ENCODE data around the gene MAP2K2. TPM values are rescaled to one million over a fixed set of nuclear protein-coding genes. Genes with fewer than 3 reads are reported as not detected.

The MAP2K2 gene
- total RNA-seq, 1 donor from 2014 or later, result 154 TPM

DNA sequence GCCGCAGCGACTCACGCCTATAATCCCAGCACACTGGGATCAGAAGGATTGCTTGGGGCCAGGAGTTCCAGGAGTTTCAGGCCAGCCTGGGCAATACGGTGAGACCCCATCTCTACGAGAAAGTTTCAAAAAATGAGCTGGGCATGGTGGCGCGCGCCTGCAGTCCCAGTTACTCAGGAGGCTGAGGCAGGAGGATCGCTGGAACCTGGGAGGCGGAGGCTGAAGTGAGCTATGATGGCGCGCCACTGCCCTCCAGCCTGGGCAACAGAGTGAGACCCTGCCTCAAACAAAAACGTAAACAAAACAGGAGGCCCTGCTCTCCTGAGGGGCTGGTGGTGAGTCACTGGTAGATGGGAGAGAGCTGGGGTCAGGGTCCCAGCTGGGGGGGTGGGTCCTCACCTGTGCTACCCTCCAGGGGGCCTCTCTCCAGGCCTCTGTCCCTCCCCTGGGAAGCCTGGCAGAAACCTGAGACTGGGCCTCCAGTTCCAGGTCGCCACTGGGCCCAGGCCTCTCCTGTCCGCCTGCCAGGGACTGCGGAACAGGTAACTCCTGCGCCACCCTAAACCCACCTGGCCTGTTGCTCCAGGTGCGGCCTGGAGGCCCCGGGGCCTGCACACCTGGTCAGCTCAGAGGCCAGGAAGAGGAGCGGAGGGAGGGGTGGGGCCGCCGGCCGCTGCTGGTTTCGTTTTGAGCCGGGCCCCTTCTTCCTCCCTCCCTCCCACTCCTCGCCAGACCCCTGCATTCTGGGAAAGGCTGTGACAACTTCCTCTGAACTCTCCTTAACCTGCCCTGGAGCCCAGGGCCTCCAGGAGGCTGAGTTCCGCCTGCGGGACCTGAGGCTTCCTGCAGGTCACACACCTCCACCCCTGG is 40.0 kb downstream of the MAP2K2 start:
- Mint-ChIP-seq H3K4me3 (ENCODE audit: low read depth) (no peak overlapping the region), H3K36me3 (ENCODE audit: insufficient read depth) (no peaks in the 10 kb centered on the region), H3K4me1 (ENCODE audit: low read depth) (peaks cover 6% of the 10 kb centered on the region), H3K27ac (peak overlapping the region; percentile 59), H3K9me3 (ENCODE audit: low read depth) (no peaks in the 10 kb centered on the region), H3K27me3 (no peaks in the 10 kb centered on the region)
- TF ChIP-seq, protein P1, sequence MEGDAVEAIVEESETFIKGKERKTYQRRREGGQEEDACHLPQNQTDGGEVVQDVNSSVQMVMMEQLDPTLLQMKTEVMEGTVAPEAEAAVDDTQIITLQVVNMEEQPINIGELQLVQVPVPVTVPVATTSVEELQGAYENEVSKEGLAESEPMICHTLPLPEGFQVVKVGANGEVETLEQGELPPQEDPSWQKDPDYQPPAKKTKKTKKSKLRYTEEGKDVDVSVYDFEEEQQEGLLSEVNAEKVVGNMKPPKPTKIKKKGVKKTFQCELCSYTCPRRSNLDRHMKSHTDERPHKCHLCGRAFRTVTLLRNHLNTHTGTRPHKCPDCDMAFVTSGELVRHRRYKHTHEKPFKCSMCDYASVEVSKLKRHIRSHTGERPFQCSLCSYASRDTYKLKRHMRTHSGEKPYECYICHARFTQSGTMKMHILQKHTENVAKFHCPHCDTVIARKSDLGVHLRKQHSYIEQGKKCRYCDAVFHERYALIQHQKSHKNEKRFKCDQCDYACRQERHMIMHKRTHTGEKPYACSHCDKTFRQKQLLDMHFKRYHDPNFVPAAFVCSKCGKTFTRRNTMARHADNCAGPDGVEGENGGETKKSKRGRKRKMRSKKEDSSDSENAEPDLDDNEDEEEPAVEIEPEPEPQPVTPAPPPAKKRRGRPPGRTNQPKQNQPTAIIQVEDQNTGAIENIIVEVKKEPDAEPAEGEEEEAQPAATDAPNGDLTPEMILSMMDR (IDR thresholded peaks at IDR 0.05; ENCODE audit: unreplicated experiment), result no peak
- DNase-seq (ENCODE audit: low spot score, unreplicated experiment), result no peak

DNA sequence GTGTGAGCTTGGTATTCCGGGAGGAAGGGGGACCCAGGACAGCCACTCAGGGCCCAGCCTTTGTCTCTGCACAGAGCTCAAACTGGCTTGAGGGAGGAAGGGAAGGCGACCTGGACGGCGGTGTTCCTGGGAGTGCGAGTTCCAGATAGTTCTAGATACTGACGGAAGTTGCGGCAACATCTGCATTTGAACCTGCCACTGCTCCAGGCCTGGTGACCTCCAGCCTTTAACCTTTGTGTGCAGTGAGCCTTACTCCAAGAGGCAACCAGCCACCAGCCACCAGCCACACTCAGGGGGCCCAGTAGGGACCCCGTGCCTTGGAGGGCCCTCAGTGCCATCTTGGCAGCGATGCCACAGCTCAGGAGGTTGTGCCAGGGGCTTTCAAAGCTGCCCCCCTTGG is 41.8 kb downstream of the MAP2K2 start:
- no peak overlapping the region for H3K27ac Mint-ChIP-seq
- peaks cover 3% of the 10 kb centered on the region for H3K27me3 Mint-ChIP-seq
- H3K4me1 Mint-ChIP-seq (ENCODE audit: low read depth), result peaks cover 6% of the 10 kb centered on the region
- H3K4me3 Mint-ChIP-seq (ENCODE audit: low read depth), result no peak overlapping the region
- H3K36me3 Mint-ChIP-seq (ENCODE audit: insufficient read depth), result no peaks in the 10 kb centered on the region
- H3K9me3 Mint-ChIP-seq (ENCODE audit: low read depth), result no peaks in the 10 kb centered on the region
- TF ChIP-seq, protein P1 (IDR thresholded peaks at IDR 0.05; ENCODE audit: unreplicated experiment), result no peak
- DNase-seq (ENCODE audit: low spot score, unreplicated experiment), result no peak

GRCh38 chr19:4081441-4082129 is 42.3 kb downstream of the MAP2K2 start:
- TF ChIP-seq, protein P1 (IDR thresholded peaks at IDR 0.05; ENCODE audit: unreplicated experiment), result no peak
- Mint-ChIP-seq H3K36me3 (ENCODE audit: insufficient read depth) (no peaks in the 10 kb centered on the region), H3K27ac (no peak overlapping the region)

DNA sequence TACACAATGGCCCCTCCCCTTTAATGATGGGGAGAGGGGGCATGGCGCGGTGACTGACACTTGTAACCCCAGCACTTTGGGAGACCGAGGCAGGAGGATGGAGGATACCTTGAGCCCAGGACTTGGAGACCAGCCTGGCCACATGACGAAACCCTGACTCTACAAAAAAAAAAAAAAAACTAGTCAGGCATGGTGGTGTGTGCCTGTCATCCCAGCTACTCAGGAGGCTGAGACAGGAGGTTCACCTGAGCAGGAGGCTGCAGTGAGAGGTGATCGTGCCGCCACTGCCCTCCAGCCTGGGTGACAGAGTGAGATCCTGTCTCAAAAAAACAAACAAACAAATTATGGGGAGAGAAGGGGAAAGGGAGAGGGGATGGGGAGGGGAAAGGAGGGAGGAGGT is 43.4 kb downstream of the MAP2K2 start:
- Mint-ChIP-seq H3K27me3 (peaks cover 3% of the 10 kb centered on the region), H3K4me3 (ENCODE audit: low read depth) (no peak overlapping the region), H3K9me3 (ENCODE audit: low read depth) (no peaks in the 10 kb centered on the region), H3K4me1 (ENCODE audit: low read depth) (peaks cover 1% of the 10 kb centered on the region), H3K27ac (no peak overlapping the region), H3K36me3 (ENCODE audit: insufficient read depth) (no peaks in the 10 kb centered on the region)
- no peak for DNase-seq (ENCODE audit: low spot score, unreplicated experiment)
- TF ChIP-seq, protein P1 (IDR thresholded peaks at IDR 0.05; ENCODE audit: unreplicated experiment), result no peak

More at GRCh38 chr19:4081441-4082129, 42.3 kb downstream of the MAP2K2 start:
- Mint-ChIP-seq H3K27me3 (peaks cover 3% of the 10 kb centered on the region), H3K9me3 (ENCODE audit: low read depth) (no peaks in the 10 kb centered on the region), H3K4me3 (ENCODE audit: low read depth) (no peak overlapping the region), H3K4me1 (ENCODE audit: low read depth) (peaks cover 5% of the 10 kb centered on the region)
- DNase-seq (ENCODE audit: low spot score, unreplicated experiment), result no peak

- H3K27me3 Mint-ChIP-seq, result peaks cover 3% of the 10 kb centered on the region
- H3K9me3 Mint-ChIP-seq (ENCODE audit: low read depth), result no peaks in the 10 kb centered on the region
- no peaks in the 10 kb centered on the region for H3K36me3 Mint-ChIP-seq (ENCODE audit: insufficient read depth)
- H3K27ac Mint-ChIP-seq, result no peak overlapping the region
- no peak overlapping the region for H3K4me3 Mint-ChIP-seq (ENCODE audit: low read depth)
- TF ChIP-seq, protein P1 (IDR thresholded peaks at IDR 0.05; ENCODE audit: unreplicated experiment), result no peak
- H3K4me1 Mint-ChIP-seq (ENCODE audit: low read depth), result no peaks in the 10 kb centered on the region
- no peak for DNase-seq (ENCODE audit: low spot score, unreplicated experiment)
Measured at GRCh38 chr19:4077800-4078684, 45.9 kb downstream of the MAP2K2 start.
